Suprapubic skin (tissue), 3 donors: Measurements from ENCODE around the gene RB1.

ENCODE experiments used
- CTCF ChIP-seq, 2 donors: fragments of 200-600 bp in 1 of 2; fragments of 450-650 bp in 1 of 2; sonication (generic) in 1 of 2; IDR thresholded peaks; one replicate each; pipeline ENCODE4 v1.5.1; 2016 to 2019; ENCODE audit warnings: antibody characterized with exemption in 2 of 2, mild to moderate bottlenecking in 1 of 2, moderate library complexity in 1 of 2
- POLR2A ChIP-seq, 2 donors: fragments of 450-650 bp; IDR thresholded peaks; one replicate each; pipeline ENCODE4 v1.6.1; 2017; ENCODE audit warnings: antibody characterized with exemption in 2 of 2, mild to moderate bottlenecking in 2 of 2, moderate library complexity in 2 of 2

GRCh38 chr13:48506092-48506701 is 202.6 kb downstream of the RB1 start:
- TF ChIP-seq CTCF (IDR thresholded peaks at IDR 0.05) (no peak), POLR2A (IDR thresholded peaks at IDR 0.05) (no peak)
